ENCODE results near the gene NEIL3.

DNA sequence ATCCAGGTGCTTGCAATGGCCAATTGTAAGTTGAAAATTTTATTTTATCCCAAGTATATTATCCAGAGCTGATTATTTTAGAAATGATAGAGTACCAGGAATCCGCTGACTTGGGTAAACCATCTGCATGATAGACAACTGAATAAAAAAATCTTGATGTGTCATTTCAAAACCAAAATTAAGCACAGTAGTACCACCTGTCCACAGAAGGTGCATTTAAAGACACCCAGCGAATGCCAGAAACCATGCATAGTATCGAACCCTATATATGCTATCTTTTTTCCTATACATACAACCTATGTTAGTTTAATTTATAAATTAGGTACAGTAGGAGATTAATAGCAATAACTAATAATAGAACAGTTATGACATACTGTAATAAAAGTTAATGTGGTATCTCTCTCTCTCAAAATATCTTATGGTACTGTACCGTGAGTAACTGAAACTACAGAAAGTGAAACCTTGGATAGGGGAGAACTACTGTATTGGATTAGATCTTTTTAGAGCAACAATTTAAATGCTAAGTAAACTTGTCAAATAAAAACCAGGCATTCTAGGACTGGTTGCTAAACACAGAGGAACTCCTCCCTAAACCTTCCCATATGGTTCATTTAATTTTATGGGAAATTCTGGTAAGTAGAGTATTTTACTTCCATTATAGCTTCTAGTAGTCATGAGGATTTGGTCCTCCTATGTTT is 6.2 kb downstream of the NEIL3 start:
- TF ChIP-seq, protein P1, sequence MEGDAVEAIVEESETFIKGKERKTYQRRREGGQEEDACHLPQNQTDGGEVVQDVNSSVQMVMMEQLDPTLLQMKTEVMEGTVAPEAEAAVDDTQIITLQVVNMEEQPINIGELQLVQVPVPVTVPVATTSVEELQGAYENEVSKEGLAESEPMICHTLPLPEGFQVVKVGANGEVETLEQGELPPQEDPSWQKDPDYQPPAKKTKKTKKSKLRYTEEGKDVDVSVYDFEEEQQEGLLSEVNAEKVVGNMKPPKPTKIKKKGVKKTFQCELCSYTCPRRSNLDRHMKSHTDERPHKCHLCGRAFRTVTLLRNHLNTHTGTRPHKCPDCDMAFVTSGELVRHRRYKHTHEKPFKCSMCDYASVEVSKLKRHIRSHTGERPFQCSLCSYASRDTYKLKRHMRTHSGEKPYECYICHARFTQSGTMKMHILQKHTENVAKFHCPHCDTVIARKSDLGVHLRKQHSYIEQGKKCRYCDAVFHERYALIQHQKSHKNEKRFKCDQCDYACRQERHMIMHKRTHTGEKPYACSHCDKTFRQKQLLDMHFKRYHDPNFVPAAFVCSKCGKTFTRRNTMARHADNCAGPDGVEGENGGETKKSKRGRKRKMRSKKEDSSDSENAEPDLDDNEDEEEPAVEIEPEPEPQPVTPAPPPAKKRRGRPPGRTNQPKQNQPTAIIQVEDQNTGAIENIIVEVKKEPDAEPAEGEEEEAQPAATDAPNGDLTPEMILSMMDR (IDR thresholded peaks at IDR 0.05) = no peak
- TF ChIP-seq POLR2AphosphoS5 (IDR thresholded peaks at IDR 0.05) (no peak), POLR2A (IDR thresholded peaks at IDR 0.05) (no peak), EP300 (IDR thresholded peaks at IDR 0.05) (no peak)
